Trophoblast cell (in vitro differentiated cells and primary cell): ENCODE data around the gene SQSTM1.
A peak's percentile ranks its signal among the peaks of the same experiment; 100 is the strongest.

Experiments used
- DNase-seq, 2 donors: peaks; one replicate each; pipeline ENCODE4 v3.0.0-alpha.2; 2016
- H2AFZ ChIP-seq: 2 replicates; pipeline ENCODE4 v1.6.1; 2013; ENCODE audit warnings: low read length, moderate library complexity, mild to moderate bottlenecking; ENCODE audit not compliant: insufficient read depth, poor library complexity
- H2AK5ac ChIP-seq: 2 replicates; pipeline ENCODE4 v1.6.1; 2013; ENCODE audit warnings: mild to moderate bottlenecking, low read length
- H2BK120ac ChIP-seq: 2 replicates; pipeline ENCODE4 v1.6.1; 2013; ENCODE audit warnings: low read length, mild to moderate bottlenecking, moderate library complexity; ENCODE audit not compliant: insufficient read depth, poor library complexity
- H2BK12ac ChIP-seq: 2 replicates; pipeline ENCODE4 v1.6.1; 2013; ENCODE audit warnings: mild to moderate bottlenecking, low read length, moderate library complexity
- H2BK5ac ChIP-seq: 2 replicates; pipeline ENCODE4 v1.6.1; 2013; ENCODE audit warnings: low read length, low read depth, moderate library complexity, mild to moderate bottlenecking; ENCODE audit not compliant: poor library complexity
- H3K14ac ChIP-seq: 2 replicates; pipeline ENCODE4 v1.6.1; 2013; ENCODE audit warnings: mild to moderate bottlenecking, low read length
- H3K18ac ChIP-seq: 2 replicates; pipeline ENCODE4 v1.6.1; 2013; ENCODE audit warnings: mild to moderate bottlenecking, low read length
- H3K23ac ChIP-seq: 2 replicates; pipeline ENCODE4 v1.6.1; 2013; ENCODE audit warnings: low read length
- H3K27ac ChIP-seq: 2 replicates; pipeline ENCODE4 v1.5.1; 2013; ENCODE audit warnings: low read depth, mild to moderate bottlenecking, inconsistent platforms, low read length, moderate library complexity
- H3K27me3 ChIP-seq: 2 replicates; pipeline ENCODE4 v1.6.1; 2013; ENCODE audit warnings: inconsistent platforms, mild to moderate bottlenecking, low read length, moderate library complexity; ENCODE audit not compliant: insufficient read depth
- H3K36me3 ChIP-seq, 2 experiments: 1 replicate in 1 of 2; 2 replicates in 1 of 2; pipeline ENCODE4 v1.6.1; 2013; ENCODE audit warnings: low read length in 2 of 2, mild to moderate bottlenecking in 2 of 2, moderate library complexity in 1 of 2; ENCODE audit not compliant: insufficient read depth in 2 of 2, control insufficient read depth in 1 of 2
- H3K4ac ChIP-seq: 2 replicates; pipeline ENCODE4 v1.6.1; 2013; ENCODE audit warnings: low read depth, mild to moderate bottlenecking, low read length, moderate library complexity
- H3K4me1 ChIP-seq, 2 experiments: 1 replicate in 1 of 2; 2 replicates in 1 of 2; pipeline ENCODE4 v1.6.1; 2013; ENCODE audit warnings: low read length in 2 of 2, mild to moderate bottlenecking in 2 of 2, moderate library complexity in 1 of 2; ENCODE audit not compliant: insufficient read depth in 2 of 2, control insufficient read depth in 1 of 2
- H3K4me2 ChIP-seq: 2 replicates; pipeline ENCODE4 v1.6.1; 2013; ENCODE audit warnings: inconsistent platforms, mild to moderate bottlenecking, low read length, moderate library complexity
- H3K4me3 ChIP-seq: 2 replicates; pipeline ENCODE4 v1.5.1; 2013; ENCODE audit warnings: mild to moderate bottlenecking, low read depth, low read length, inconsistent platforms
- H3K79me1 ChIP-seq: one replicate; pipeline ENCODE4 v1.6.1; 2013; ENCODE audit warnings: low read length
- H3K79me2 ChIP-seq: 2 replicates; pipeline ENCODE4 v1.6.1; 2013; ENCODE audit warnings: low read length, mild to moderate bottlenecking; ENCODE audit not compliant: control insufficient read depth, insufficient read depth, poor library complexity
- H3K9ac ChIP-seq: 2 replicates; pipeline ENCODE4 v1.6.1; 2013; ENCODE audit warnings: mild to moderate bottlenecking, low read length
- H3K9me3 ChIP-seq: 2 replicates; pipeline ENCODE4 v1.6.1; 2013; ENCODE audit warnings: low read depth, mild to moderate bottlenecking, control low read depth, inconsistent platforms, low read length; ENCODE audit not compliant: insufficient read depth
- H4K12ac ChIP-seq: 2 replicates; pipeline ENCODE4 v1.6.1; 2013; ENCODE audit warnings: low read depth, mild to moderate bottlenecking, low read length, moderate library complexity
- H4K8ac ChIP-seq: 2 replicates; pipeline ENCODE4 v1.6.1; 2013; ENCODE audit warnings: low read depth, mild to moderate bottlenecking, low read length, moderate library complexity
- H4K91ac ChIP-seq: one replicate; pipeline ENCODE4 v1.6.1; 2013; ENCODE audit warnings: low read depth, mild to moderate bottlenecking, low read length, moderate library complexity
- WGBS: extraction: QIAGEN DNeasy Blood & Tissue Kit; methylation state at CpG from one replicate; pipeline ENCODE4 v1.1.7; 2013; ENCODE audit warnings: missing lambda C conversion rate; ENCODE audit not compliant: insufficient read length, insufficient coverage; ENCODE audit errors: extremely low coverage; 5-methylcytosine and 5-hydroxymethylcytosine counted together

SQSTM1 gene

GRCh38 chr5:179805529-179806249, 15.0 kb upstream of the SQSTM1 start:
- Histone ChIP-seq H3K27ac (peak overlapping the region; percentile 56), H3K27me3 (no peaks in the 10 kb centered on the region)

DNA sequence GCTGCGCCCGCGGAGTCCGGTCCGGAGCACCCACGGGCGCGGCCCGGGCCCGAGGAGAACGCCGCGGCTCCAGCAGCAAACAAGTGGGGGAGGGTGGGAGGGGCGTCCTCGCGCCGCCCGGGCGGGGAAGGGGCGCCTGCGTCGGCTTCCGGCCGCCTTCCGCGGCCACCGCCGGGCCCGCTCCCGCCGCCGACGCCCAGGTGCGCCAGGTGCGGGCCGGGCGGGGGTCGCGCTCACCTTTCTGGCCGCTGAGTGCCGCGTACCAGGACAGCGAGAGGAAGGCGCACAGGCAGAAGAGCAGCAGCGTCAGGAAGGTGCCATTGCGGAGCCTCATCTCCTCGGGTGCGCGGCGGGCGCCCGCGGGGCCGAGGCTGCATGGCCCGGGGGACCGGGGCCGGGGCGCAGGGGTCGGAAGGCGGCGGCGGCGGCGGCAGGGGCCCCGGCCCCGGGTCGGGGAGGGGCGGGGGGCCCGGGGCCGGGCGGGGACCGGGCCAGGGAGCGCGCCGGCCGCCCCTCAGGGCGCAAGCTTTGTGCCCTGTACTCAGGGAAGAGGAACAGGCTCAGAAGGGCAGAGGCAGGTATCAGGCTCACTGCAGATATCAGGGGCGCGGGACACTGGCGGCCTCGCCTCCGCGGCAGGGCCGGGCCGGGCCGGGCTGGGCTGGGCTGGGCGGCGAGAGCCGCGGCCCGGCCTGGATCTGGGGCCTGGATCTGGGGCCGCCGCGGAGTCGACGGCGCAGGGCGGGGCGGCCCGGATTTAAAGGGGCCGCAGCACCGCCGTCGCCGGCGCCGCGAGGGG, 14.3 kb upstream of the SQSTM1 start, which contains the start of gene MGAT4B:
MGAT4B (minus strand) TSS at position 617 of the 799 bp plus-strand sequence; CDS start at position 334, 283 bp downstream.
- peaks cover 13 to 19% of the 10 kb centered on the region in 2 experiments for H3K4me1 ChIP-seq
- H2AFZ ChIP-seq = peak within 1 kb of the TSS; percentile 96
- no peaks in the 10 kb centered on the region for H3K9me3 ChIP-seq
- peak within 1 kb of the TSS; percentile 99 for H3K4ac ChIP-seq
- H2AK5ac ChIP-seq = peak within 1 kb of the TSS; percentile 99
- H3K18ac ChIP-seq = peak within 1 kb of the TSS; percentile 100
- peak within 1 kb of the TSS; percentile 86 for H3K4me3 ChIP-seq
- H4K8ac ChIP-seq = peak within 1 kb of the TSS; percentile 99
- H3K9ac ChIP-seq = peak within 1 kb of the TSS; percentile 94
- H3K27ac ChIP-seq = peak within 1 kb of the TSS; percentile 89
- H3K4me2 ChIP-seq = peak within 1 kb of the TSS; percentile 76
- peak within 1 kb of the TSS; percentile 97 for H2BK120ac ChIP-seq
- peak within 1 kb of the TSS; percentile 99 for H2BK5ac ChIP-seq
- H3K79me1 ChIP-seq = peaks cover 15% of the 10 kb centered on the region
- peaks cover 15 to 18% of the 10 kb centered on the region in 2 experiments for H3K36me3 ChIP-seq
- H4K91ac ChIP-seq = peak within 1 kb of the TSS; percentile 97
- WGBS = no CpG with 5 or more reads among the region's 108 CpGs
- peak within 1 kb of the TSS; percentile 100 for H4K12ac ChIP-seq
- no peaks in the 10 kb centered on the region for H3K27me3 ChIP-seq
- H3K14ac ChIP-seq = peak within 1 kb of the TSS; percentile 99
- peaks cover 19% of the 10 kb centered on the region for H3K79me2 ChIP-seq
- peak; percentile 60 to 79 for DNase-seq
- no peak within 1 kb of the TSS for H3K23ac ChIP-seq
- peak within 1 kb of the TSS; percentile 42 for H2BK12ac ChIP-seq

More at GRCh38 chr5:179805529-179806249, 15.0 kb upstream of the SQSTM1 start:
- H3K4ac ChIP-seq = peak overlapping the region; percentile 95
- peaks cover 13 to 19% of the 10 kb centered on the region in 2 experiments for H3K4me1 ChIP-seq
- H3K79me2 ChIP-seq = peaks cover 19% of the 10 kb centered on the region
- no CpG with 5 or more reads among the region's 65 CpGs for WGBS
- H3K4me2 ChIP-seq = peak overlapping the region; percentile 71
- peaks cover 15% of the 10 kb centered on the region for H3K79me1 ChIP-seq
- H3K14ac ChIP-seq = peak overlapping the region; percentile 95
- no peaks in the 10 kb centered on the region for H3K9me3 ChIP-seq
- no peak overlapping the region for H3K23ac ChIP-seq
- H4K12ac ChIP-seq = peak overlapping the region; percentile 64
- H4K91ac ChIP-seq = peak overlapping the region; percentile 97
- peak overlapping the region; percentile 89 for H2BK120ac ChIP-seq
- H3K36me3 ChIP-seq = peaks cover 23 to 25% of the 10 kb centered on the region in 2 experiments
- DNase-seq = peak in 1 of 2 donors; percentile 36
- H4K8ac ChIP-seq = peak overlapping the region; percentile 85
- H2BK12ac ChIP-seq = no peak overlapping the region
- peak overlapping the region; percentile 86 for H3K4me3 ChIP-seq
- peak overlapping the region; percentile 85 for H2BK5ac ChIP-seq
- peak overlapping the region; percentile 94 for H3K9ac ChIP-seq
- H2AK5ac ChIP-seq = peak overlapping the region; percentile 71
- H3K18ac ChIP-seq = peak overlapping the region; percentile 98
- peak overlapping the region; percentile 80 for H2AFZ ChIP-seq

GRCh38 chr5:179812135-179812825, 8.4 kb upstream of the SQSTM1 start:
- WGBS = no CpG with 5 or more reads among the region's 27 CpGs
- no peak overlapping the region for H3K14ac ChIP-seq

More at GRCh38 chr5:179812135-179812825, 8.4 kb upstream of the SQSTM1 start:
- no peak overlapping the region for H2BK5ac ChIP-seq
- no peak overlapping the region for H2AK5ac ChIP-seq
- peaks cover 20 to 27% of the 10 kb centered on the region in 2 experiments for H3K36me3 ChIP-seq
- H4K12ac ChIP-seq = no peak overlapping the region
- no peak overlapping the region for H3K4ac ChIP-seq
- peaks cover 11% of the 10 kb centered on the region for H3K79me1 ChIP-seq
- no peak overlapping the region for H2BK120ac ChIP-seq
- no peak overlapping the region for H3K9ac ChIP-seq
- DNase-seq = no peak
- H2BK12ac ChIP-seq = no peak overlapping the region
- no peak overlapping the region for H3K23ac ChIP-seq
- no peak overlapping the region for H2AFZ ChIP-seq
- no peak overlapping the region for H3K4me3 ChIP-seq
- no peaks in the 10 kb centered on the region for H3K27me3 ChIP-seq
- no peak overlapping the region for H3K4me2 ChIP-seq
- peaks cover 3% of the 10 kb centered on the region for H3K79me2 ChIP-seq
- H3K4me1 ChIP-seq = peaks cover 6 to 15% of the 10 kb centered on the region in 2 experiments
- no peak overlapping the region for H3K18ac ChIP-seq
- no peak overlapping the region for H4K8ac ChIP-seq
- no peak overlapping the region for H4K91ac ChIP-seq
- H3K9me3 ChIP-seq = no peaks in the 10 kb centered on the region
- no peak overlapping the region for H3K27ac ChIP-seq
